Sigmoid colon (tissue), 7 donors: ENCODE data around the gene POLRMT. TPM values are rescaled to one million over a fixed set of nuclear protein-coding genes. Genes with fewer than 3 reads are reported as not detected.

ENCODE experiments used
- DNase-seq: peaks from one replicate; pipeline ENCODE4 v3.0.0-alpha.2; 2019
- H3K27ac ChIP-seq, 4 donors: fragments of 200-600 bp; sonication (generic); one replicate each; pipeline ENCODE4 v1.5.1; 2016 to 2019; ENCODE audit warnings: mild to moderate bottlenecking in 1 of 4
- H3K27me3 ChIP-seq, 3 donors: fragments of 200-600 bp; sonication (generic); one replicate each; pipeline ENCODE4 v1.5.1; 2019; ENCODE audit warnings: mild to moderate bottlenecking in 1 of 3
- H3K36me3 ChIP-seq, 4 donors: fragments of 200-600 bp; sonication (generic); one replicate each; pipeline ENCODE4 v1.5.1; 2016 to 2019
- H3K4me1 ChIP-seq, 4 donors: fragments of 200-600 bp; sonication (generic); one replicate each; pipeline ENCODE4 v1.5.1; 2017 to 2019
- H3K4me3 ChIP-seq, 4 donors: fragments of 200-600 bp; sonication (generic); one replicate each; pipeline ENCODE4 v1.5.1; 2017 to 2019; ENCODE audit warnings: mild to moderate bottlenecking in 2 of 4, moderate library complexity in 1 of 4
- H3K9me3 ChIP-seq, 4 donors: fragments of 200-600 bp in 3 of 4; sonication (generic) in 3 of 4; one replicate each; pipeline versions ENCODE4 v1.5.1 to v1.6.1; 2013 to 2019
- EP300 ChIP-seq, 4 donors: sonication (generic); formaldehyde crosslinking; IDR thresholded peaks; one replicate each; pipeline ENCODE4 v1.6.1; 2017; ENCODE audit warnings: antibody characterized with exemption in 4 of 4
- POLR2A ChIP-seq, 2 donors: fragments of 450-650 bp; IDR thresholded peaks; one replicate each; pipeline ENCODE4 v1.6.1; 2016; ENCODE audit warnings: antibody characterized with exemption in 2 of 2, mild to moderate bottlenecking in 2 of 2, moderate library complexity in 2 of 2
- POLR2AphosphoS5 ChIP-seq, 4 donors: sonication (generic); formaldehyde crosslinking; IDR thresholded peaks; one replicate each; pipeline ENCODE4 v1.6.1; 2017; ENCODE audit warnings: antibody characterized with exemption in 4 of 4
- WGBS, 2 donors: extraction: QIAGEN DNeasy Blood & Tissue Kit; methylation state at CpG; one replicate each; pipeline ENCODE4 v1.1.7; 2013; 5-methylcytosine and 5-hydroxymethylcytosine counted together
- intact Hi-C: fragments of 100-400 bp; cut with DNase I; formaldehyde crosslinking; loops from one replicate; pipeline ENCODE4 v1.15.1; 2023
- polyA plus RNA-seq, 3 donors: library from polyadenylated mRNA; stranded (reverse); fragments of 200-250 nt; gene quantifications; one replicate each; pipeline ENCODE4 v1.2.3, GENCODE V29; 2013
- total RNA-seq, 4 donors: library from RNA; depleted of rRNA; stranded (reverse); fragments of >200 nt; gene quantifications; one replicate each; pipeline ENCODE4 v1.1.0, GENCODE V29; 2016
- TF ChIP-seq, protein P1 (sequence below), 4 experiments: fragments of 450-650 bp in 3 of 4; fragments of 200-600 bp in 1 of 4; IDR thresholded peaks; one replicate each; pipeline ENCODE4 v1.5.1; 2016 to 2019; ENCODE audit warnings: antibody characterized with exemption in 4 of 4, mild to moderate bottlenecking in 3 of 4, moderate library complexity in 2 of 4
- donor health status: healthy with polysubstance abuse.
- donor health status: Bipolar disorder and iron deficiency.
- donor health status: healthy.

Gene POLRMT
- total and polyA plus RNA-seq, 7 donors, result 16.8 to 63.0 (median 24.0) TPM

DNA sequence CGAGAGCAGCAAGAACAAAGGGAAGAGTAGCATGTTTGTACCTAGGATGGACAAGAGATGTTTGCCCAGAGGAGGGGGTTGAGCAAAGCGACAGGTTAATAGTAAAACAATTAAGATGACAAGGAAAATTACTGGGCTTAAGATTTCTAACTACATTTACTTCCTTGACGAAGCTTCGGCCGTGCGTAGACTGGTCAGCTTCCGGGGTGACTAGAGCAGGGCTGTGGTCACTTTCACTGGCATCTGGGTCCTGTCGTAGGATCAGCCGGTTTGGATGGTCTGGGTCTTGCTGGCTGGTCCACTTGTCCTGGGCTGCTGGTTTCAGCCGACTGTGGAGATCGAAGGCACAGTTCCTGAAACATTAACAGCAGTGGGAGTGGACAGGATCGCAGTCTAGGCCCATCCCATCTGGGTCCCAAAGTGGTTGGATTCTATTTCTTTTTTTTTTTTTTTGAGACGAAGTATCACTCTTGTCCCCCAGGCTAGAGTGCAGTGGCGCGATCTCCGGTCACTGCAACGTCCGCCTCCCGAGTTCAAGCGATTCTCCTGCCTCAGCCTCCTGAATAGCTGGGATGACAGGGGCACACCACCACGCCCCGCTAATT lies 65.9 kb downstream of the POLRMT start:
- WGBS, 2 donors, result 93 to 94% methylated on average over 22 of the region's 22 CpGs
- no peaks in the 10 kb centered on the region for H3K9me3 ChIP-seq

More for the DNA sequence above, 65.9 kb downstream of the POLRMT start:
- Histone ChIP-seq H3K4me3 (peak overlapping the region in 2 of 4 donors; percentile 8 to 24), H3K27me3 (no peaks in the 10 kb centered on the region), H3K27ac (peak overlapping the region in 3 of 4 donors; percentile 78 to 91 (median 83)), H3K36me3 (no peaks in the 10 kb centered on the region), H3K4me1 (peaks cover 0 to 29% (median 21%) of the 10 kb centered on the region in 4 donors)
- TF ChIP-seq EP300 (IDR thresholded peaks at IDR 0.05) (no peak), POLR2AphosphoS5 (IDR thresholded peaks at IDR 0.05) (no peak), POLR2A (IDR thresholded peaks at IDR 0.05) (no peak)
- TF ChIP-seq, protein P1, sequence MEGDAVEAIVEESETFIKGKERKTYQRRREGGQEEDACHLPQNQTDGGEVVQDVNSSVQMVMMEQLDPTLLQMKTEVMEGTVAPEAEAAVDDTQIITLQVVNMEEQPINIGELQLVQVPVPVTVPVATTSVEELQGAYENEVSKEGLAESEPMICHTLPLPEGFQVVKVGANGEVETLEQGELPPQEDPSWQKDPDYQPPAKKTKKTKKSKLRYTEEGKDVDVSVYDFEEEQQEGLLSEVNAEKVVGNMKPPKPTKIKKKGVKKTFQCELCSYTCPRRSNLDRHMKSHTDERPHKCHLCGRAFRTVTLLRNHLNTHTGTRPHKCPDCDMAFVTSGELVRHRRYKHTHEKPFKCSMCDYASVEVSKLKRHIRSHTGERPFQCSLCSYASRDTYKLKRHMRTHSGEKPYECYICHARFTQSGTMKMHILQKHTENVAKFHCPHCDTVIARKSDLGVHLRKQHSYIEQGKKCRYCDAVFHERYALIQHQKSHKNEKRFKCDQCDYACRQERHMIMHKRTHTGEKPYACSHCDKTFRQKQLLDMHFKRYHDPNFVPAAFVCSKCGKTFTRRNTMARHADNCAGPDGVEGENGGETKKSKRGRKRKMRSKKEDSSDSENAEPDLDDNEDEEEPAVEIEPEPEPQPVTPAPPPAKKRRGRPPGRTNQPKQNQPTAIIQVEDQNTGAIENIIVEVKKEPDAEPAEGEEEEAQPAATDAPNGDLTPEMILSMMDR (IDR thresholded peaks at IDR 0.05), result no peak
- DNase-seq, result peak; percentile 56
- intact Hi-C loops, result no loop called here

Other genes starting within 250 kb of the POLRMT start
- 1 to 10 TPM in 1 of 4 donors, under 1 TPM in 3; 0.55 to 1.2 (median 0.76) TPM for gene C2CD4C, start 224.4 kb downstream of the POLRMT start, total RNA-seq
- gene C2CD4C, start 224.4 kb downstream of the POLRMT start, polyA plus RNA-seq, result under 1 TPM in 2 of 3 donors, not detected in 1; under 0.01 to 0.96 TPM
- gene SHC2, start 172.5 kb downstream of the POLRMT start, total RNA-seq, result 10 to 100 TPM; 17.8 to 49.9 (median 24.9) TPM
- gene SHC2, start 172.5 kb downstream of the POLRMT start, polyA plus RNA-seq, result 10 to 100 TPM in 1 of 3 donors, 1 to 10 TPM in 2; 1.8 to 10.8 (median 9.3) TPM
- under 1 TPM in 3 of 4 donors, not detected in 1; 0.16 to 0.55 (median 0.27) TPM for gene MADCAM1, start 137.1 kb downstream of the POLRMT start, total RNA-seq
- gene MADCAM1, start 137.1 kb downstream of the POLRMT start, polyA plus RNA-seq, result 1 to 10 TPM in 1 of 3 donors, under 1 TPM in 2; 0.46 to 6.3 (median 0.60) TPM
- gene TPGS1, start 126.0 kb downstream of the POLRMT start, total RNA-seq, result 10 to 100 TPM; 36.3 to 78.8 (median 46.6) TPM
- 10 to 100 TPM; 14.3 to 23.6 (median 20.4) TPM for gene TPGS1, start 126.0 kb downstream of the POLRMT start, polyA plus RNA-seq
- gene CDC34, start 101.8 kb downstream of the POLRMT start, total RNA-seq, result 100 to 1,000 TPM in 2 of 4 donors, 10 to 100 TPM in 2; 74.9 to 152 (median 95.1) TPM
- 100 to 1,000 TPM in 1 of 3 donors, 10 to 100 TPM in 2; 79.2 to 110 (median 96.7) TPM for gene CDC34, start 101.8 kb downstream of the POLRMT start, polyA plus RNA-seq
- under 1 TPM in 1 of 4 donors, not detected in 3; 0.49 TPM for gene GZMM, start 89.5 kb downstream of the POLRMT start, total RNA-seq
- 10 to 100 TPM in 1 of 3 donors, not detected in 2; 11.2 TPM for gene GZMM, start 89.5 kb downstream of the POLRMT start, polyA plus RNA-seq
- 100 to 1,000 TPM; 423 to 500 (median 482) TPM for gene BSG, start 60.9 kb downstream of the POLRMT start, total RNA-seq
- gene BSG, start 60.9 kb downstream of the POLRMT start, polyA plus RNA-seq, result 100 to 1,000 TPM; 218 to 715 (median 309) TPM
- gene HCN2, start 43.7 kb downstream of the POLRMT start, total RNA-seq, result under 1 TPM in 3 of 4 donors, not detected in 1; 0.36 to 0.55 (median 0.54) TPM
- under 1 TPM in 2 of 3 donors, not detected in 1; 0.23 to 0.39 TPM for gene HCN2, start 43.7 kb downstream of the POLRMT start, polyA plus RNA-seq
- gene FGF22, start 6.3 kb upstream of the POLRMT start, total RNA-seq, result 1 to 10 TPM in 1 of 4 donors, under 1 TPM in 1, not detected in 2; 0.99 to 1.7 TPM
- gene FGF22, start 6.3 kb upstream of the POLRMT start, polyA plus RNA-seq, result under 1 TPM in 1 of 3 donors, not detected in 2; 0.20 TPM
- gene RNF126, start 29.7 kb upstream of the POLRMT start, total RNA-seq, result 10 to 100 TPM; 39.2 to 57.1 (median 55.5) TPM
- gene RNF126, start 29.7 kb upstream of the POLRMT start, polyA plus RNA-seq, result 10 to 100 TPM; 33.5 to 58.8 (median 35.4) TPM
- 100 to 1,000 TPM in 2 of 4 donors, 10 to 100 TPM in 2; 35.7 to 118 (median 107) TPM for gene FSTL3, start 42.9 kb upstream of the POLRMT start, total RNA-seq
- 10 to 100 TPM in 1 of 3 donors, 1 to 10 TPM in 2; 1.6 to 17.8 (median 6.0) TPM for gene FSTL3, start 42.9 kb upstream of the POLRMT start, polyA plus RNA-seq
- gene PRSS57, start 61.9 kb upstream of the POLRMT start, total RNA-seq, result not detected
- gene PRSS57, start 61.9 kb upstream of the POLRMT start, polyA plus RNA-seq, result under 1 TPM in 1 of 3 donors, not detected in 2; 0.15 TPM
- gene PALM, start 75.4 kb upstream of the POLRMT start, total RNA-seq, result 10 to 100 TPM; 30.4 to 91.4 (median 35.9) TPM
- 10 to 100 TPM in 2 of 3 donors, 1 to 10 TPM in 1; 3.0 to 21.0 (median 12.5) TPM for gene PALM, start 75.4 kb upstream of the POLRMT start, polyA plus RNA-seq
- under 1 TPM in 1 of 4 donors, not detected in 3; 0.36 TPM for gene MISP, start 117.6 kb upstream of the POLRMT start, total RNA-seq
- 100 to 1,000 TPM; 266 to 456 (median 311) TPM for gene MISP, start 117.6 kb upstream of the POLRMT start, polyA plus RNA-seq
- gene PTBP1, start 163.9 kb upstream of the POLRMT start, total RNA-seq, result 10 to 100 TPM; 53.8 to 94.5 (median 71.7) TPM
- 100 to 1,000 TPM in 2 of 3 donors, 10 to 100 TPM in 1; 78.7 to 154 (median 101) TPM for gene PTBP1, start 163.9 kb upstream of the POLRMT start, polyA plus RNA-seq
- not detected for gene PLPPR3, start 188.4 kb upstream of the POLRMT start, total RNA-seq
- gene PLPPR3, start 188.4 kb upstream of the POLRMT start, polyA plus RNA-seq, result under 1 TPM in 1 of 3 donors, not detected in 2; 0.07 TPM
- gene AZU1, start 194.3 kb upstream of the POLRMT start, total RNA-seq, result 1 to 10 TPM in 1 of 4 donors, under 1 TPM in 1, not detected in 2; 0.36 to 1.1 TPM
- gene AZU1, start 194.3 kb upstream of the POLRMT start, polyA plus RNA-seq, result under 1 TPM in 1 of 3 donors, not detected in 2; 0.03 TPM
- gene PRTN3, start 207.5 kb upstream of the POLRMT start, total RNA-seq, result not detected
- not detected for gene PRTN3, start 207.5 kb upstream of the POLRMT start, polyA plus RNA-seq
- gene ELANE, start 218.8 kb upstream of the POLRMT start, total RNA-seq, result 1 to 10 TPM in 3 of 4 donors, not detected in 1; 1.4 to 3.6 (median 2.3) TPM
- gene ELANE, start 218.8 kb upstream of the POLRMT start, polyA plus RNA-seq, result under 1 TPM in 1 of 3 donors, not detected in 2; 0.64 TPM
- gene CFD, start 226.1 kb upstream of the POLRMT start, total RNA-seq, result 100 to 1,000 TPM; 131 to 830 (median 457) TPM
- 100 to 1,000 TPM in 2 of 3 donors, 10 to 100 TPM in 1; 29.1 to 329 (median 101) TPM for gene CFD, start 226.1 kb upstream of the POLRMT start, polyA plus RNA-seq